ENCODE results near the gene ATP10A. TPM values are rescaled to one million over a fixed set of nuclear protein-coding genes. Genes with fewer than 3 reads are reported as not detected.

Gene ATP10A
- total RNA-seq, 4 donors from 2014 or later, result 3.8 to 7.1 (median 5.2) TPM

- TF ChIP-seq EP300 (IDR thresholded peaks at IDR 0.05) (no peak), POLR2AphosphoS5 (IDR thresholded peaks at IDR 0.05) (no peak), CTCF (IDR thresholded peaks at IDR 0.05) (no peak), POLR2A (IDR thresholded peaks at IDR 0.05) (no peak)
These were observed 131.7 kb downstream of the ATP10A start for GRCh38 chr15:25731411-25731810.

GRCh38 chr15:25730918-25731317 lies 132.2 kb downstream of the ATP10A start:
- no peak for DNase-seq (ENCODE audit: low spot score in 2 of 2)
- Histone ChIP-seq H3K36me3 (no peaks in the 10 kb centered on the region), H3K27ac (no peak overlapping the region), H3K4me3 (no peak overlapping the region), H3K4me1 (no peaks in the 10 kb centered on the region), H3K9me3 (no peaks in the 10 kb centered on the region), H3K27me3 (no peaks in the 10 kb centered on the region)
- no peak for TF ChIP-seq CTCF (IDR thresholded peaks at IDR 0.05)
- TF ChIP-seq POLR2AphosphoS5 (IDR thresholded peaks at IDR 0.05), result no peak
- TF ChIP-seq POLR2A (IDR thresholded peaks at IDR 0.05), result no peak
- no peak for TF ChIP-seq EP300 (IDR thresholded peaks at IDR 0.05)
- WGBS, result 81% methylated on average over 6 of the region's 6 CpGs

More at GRCh38 chr15:25731411-25731810, 131.7 kb downstream of the ATP10A start:
- 58% methylated on average over 2 of the region's 2 CpGs for WGBS
- H3K36me3 ChIP-seq, result no peaks in the 10 kb centered on the region
- DNase-seq (ENCODE audit: low spot score in 2 of 2), result no peak
- no peak overlapping the region for H3K4me3 ChIP-seq
- no peak overlapping the region for H3K27ac ChIP-seq
- no peaks in the 10 kb centered on the region for H3K9me3 ChIP-seq
- no peaks in the 10 kb centered on the region for H3K4me1 ChIP-seq
- no peaks in the 10 kb centered on the region for H3K27me3 ChIP-seq

GRCh38 chr15:25728816-25729215 lies 134.3 kb downstream of the ATP10A start:
- peak in 1 of 2 donors; percentile 50 for DNase-seq (ENCODE audit: low spot score in 2 of 2)
- H3K4me3 ChIP-seq, result no peak overlapping the region
- peaks cover 7% of the 10 kb centered on the region for H3K36me3 ChIP-seq
- H3K27ac ChIP-seq, result no peak overlapping the region
- no peak for TF ChIP-seq CTCF (IDR thresholded peaks at IDR 0.05)
- no peak for TF ChIP-seq EP300 (IDR thresholded peaks at IDR 0.05)
- no peak for TF ChIP-seq POLR2A (IDR thresholded peaks at IDR 0.05)
- TF ChIP-seq POLR2AphosphoS5 (IDR thresholded peaks at IDR 0.05), result no peak
- H3K9me3 ChIP-seq, result no peaks in the 10 kb centered on the region
- no peaks in the 10 kb centered on the region for H3K4me1 ChIP-seq
- no peaks in the 10 kb centered on the region for H3K27me3 ChIP-seq
- WGBS, result 89% methylated on average over 14 of the region's 15 CpGs

- Histone ChIP-seq H3K27me3 (no peaks in the 10 kb centered on the region), H3K36me3 (peaks cover 7% of the 10 kb centered on the region), H3K4me1 (no peaks in the 10 kb centered on the region), H3K27ac (no peak overlapping the region), H3K4me3 (no peak overlapping the region), H3K9me3 (no peaks in the 10 kb centered on the region)
- DNase-seq (ENCODE audit: low spot score in 2 of 2), result no peak
- TF ChIP-seq POLR2A (IDR thresholded peaks at IDR 0.05), result no peak
- TF ChIP-seq EP300 (IDR thresholded peaks at IDR 0.05), result no peak
- WGBS, result 81% methylated on average over 18 of the region's 18 CpGs
These were observed 135.1 kb downstream of the ATP10A start for GRCh38 chr15:25727867-25728600.

- Histone ChIP-seq H3K27me3 (no peaks in the 10 kb centered on the region), H3K4me3 (no peak overlapping the region), H3K36me3 (peaks cover 7% of the 10 kb centered on the region), H3K27ac (no peak overlapping the region), H3K4me1 (no peaks in the 10 kb centered on the region), H3K9me3 (no peaks in the 10 kb centered on the region)
- 89% methylated on average over 12 of the region's 15 CpGs for WGBS
- TF ChIP-seq POLR2A (IDR thresholded peaks at IDR 0.05), result no peak
- TF ChIP-seq POLR2AphosphoS5 (IDR thresholded peaks at IDR 0.05), result no peak
- TF ChIP-seq EP300 (IDR thresholded peaks at IDR 0.05), result no peak
- TF ChIP-seq CTCF (IDR thresholded peaks at IDR 0.05), result no peak
- DNase-seq (ENCODE audit: low spot score in 2 of 2), result no peak
These were observed 136.0 kb downstream of the ATP10A start for GRCh38 chr15:25727116-25727515.
